Measurements from ENCODE around the gene RFNG. TPM values are rescaled to one million over a fixed set of nuclear protein-coding genes. Genes with fewer than 3 reads are reported as not detected.

RFNG gene
- total RNA-seq, 2 donors from 2014 or later = 16.4 to 22.4 TPM

DNA sequence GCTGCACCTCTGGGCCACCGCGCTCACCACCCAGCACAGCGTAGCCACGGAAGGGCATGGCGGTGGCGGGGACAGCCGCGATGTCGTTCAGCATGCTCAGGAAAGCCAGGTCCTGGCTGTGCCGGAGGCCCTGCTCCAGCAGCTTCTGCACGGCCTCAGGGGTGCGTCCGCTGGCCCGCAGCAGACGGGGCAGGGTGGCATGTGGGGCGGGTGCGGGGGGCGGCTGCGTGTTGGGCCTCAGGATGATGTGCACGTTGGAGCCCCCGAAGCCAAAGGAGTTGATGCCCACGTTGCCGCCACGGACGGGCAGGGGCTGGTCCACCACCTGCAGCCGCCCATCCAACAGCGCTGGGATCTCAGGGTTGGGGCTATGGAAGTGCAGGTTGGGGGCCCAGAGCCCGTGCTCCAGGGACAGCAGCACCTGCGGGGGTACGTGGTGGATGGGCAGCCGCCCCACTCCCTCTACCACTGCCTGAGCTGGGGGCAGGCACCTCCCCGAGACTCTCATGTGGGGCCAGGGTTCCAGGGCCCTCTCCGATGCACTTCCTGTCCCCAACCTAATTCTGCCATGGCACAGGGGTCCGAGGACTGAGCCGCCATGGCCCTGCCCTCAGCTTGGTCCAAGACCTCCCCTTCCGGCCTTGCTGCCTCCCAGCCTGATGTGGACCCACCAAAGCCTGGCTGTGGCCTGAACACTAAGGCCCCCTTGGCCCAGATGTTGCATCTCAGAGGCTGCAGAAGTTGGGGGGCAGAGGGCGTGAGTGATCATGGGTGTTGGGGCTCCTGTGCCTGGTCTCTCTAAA is 39.9 kb upstream of the RFNG start:
- DNase-seq (peak; percentile 15), ATAC-seq (no peak)
- intact Hi-C loops (cut with DNase I) = no loop called here

- ATAC-seq = no peak
- no peak for DNase-seq
- intact Hi-C loops (cut with DNase I) = no loop called here
These were observed 39.1 kb upstream of the RFNG start for GRCh38 chr17:82090549-82091263.

GRCh38 chr17:82089723-82090548 is 38.3 kb upstream of the RFNG start:
- intact Hi-C loops (cut with DNase I) = no loop called here
- DNase-seq (peak; percentile 20), ATAC-seq (no peak)

DNA sequence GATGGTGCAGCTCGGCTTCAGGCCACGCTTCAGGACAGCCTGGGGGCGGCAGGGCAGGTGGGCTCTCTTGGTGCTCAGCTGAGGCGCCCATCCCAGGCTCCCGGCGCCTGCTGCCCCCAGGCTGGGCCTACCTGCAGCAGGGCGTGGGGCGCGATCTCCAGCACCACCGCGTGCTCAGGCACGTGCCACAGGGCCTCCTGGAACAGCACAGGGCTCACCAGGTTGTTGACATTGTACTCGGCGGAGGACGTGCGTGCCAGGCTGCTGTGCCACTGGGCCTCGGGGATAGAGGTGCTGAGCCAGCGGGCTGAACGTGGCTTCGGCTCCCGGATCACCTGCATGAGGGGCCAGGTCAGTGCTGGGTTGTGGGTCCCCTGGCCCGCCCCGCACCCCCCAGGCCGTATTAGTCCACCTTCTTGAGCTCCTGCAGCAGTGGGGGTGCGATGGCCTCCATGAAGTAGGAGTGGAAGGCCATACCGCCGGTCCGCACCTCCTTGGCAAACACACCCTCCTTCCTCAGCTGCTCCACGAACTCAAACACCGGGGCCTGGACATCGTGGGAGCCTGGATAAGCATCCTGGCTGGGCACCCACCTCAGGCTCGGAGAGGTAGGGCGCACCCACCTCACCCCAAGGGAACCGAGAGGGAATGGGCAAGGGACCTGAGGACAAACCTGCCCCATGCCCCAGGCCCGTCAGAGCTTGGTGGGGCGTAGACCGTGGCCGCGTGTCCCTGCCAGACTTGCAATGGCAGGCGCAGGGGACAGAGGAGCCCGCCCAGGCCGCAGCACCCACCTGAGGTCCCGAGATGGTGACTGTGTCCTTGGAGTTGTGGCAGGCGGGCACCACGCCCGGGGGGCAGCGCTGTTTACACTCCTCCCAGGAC is 37.5 kb upstream of the RFNG start:
- DNase-seq (peak; percentile 16), ATAC-seq (no peak)
- intact Hi-C loops (cut with DNase I) = no loop called here

- intact Hi-C loops (cut with DNase I) = no loop called here
- peak; percentile 16 for DNase-seq
- no peak for ATAC-seq
These were observed 36.6 kb upstream of the RFNG start for GRCh38 chr17:82087961-82088837.

DNA sequence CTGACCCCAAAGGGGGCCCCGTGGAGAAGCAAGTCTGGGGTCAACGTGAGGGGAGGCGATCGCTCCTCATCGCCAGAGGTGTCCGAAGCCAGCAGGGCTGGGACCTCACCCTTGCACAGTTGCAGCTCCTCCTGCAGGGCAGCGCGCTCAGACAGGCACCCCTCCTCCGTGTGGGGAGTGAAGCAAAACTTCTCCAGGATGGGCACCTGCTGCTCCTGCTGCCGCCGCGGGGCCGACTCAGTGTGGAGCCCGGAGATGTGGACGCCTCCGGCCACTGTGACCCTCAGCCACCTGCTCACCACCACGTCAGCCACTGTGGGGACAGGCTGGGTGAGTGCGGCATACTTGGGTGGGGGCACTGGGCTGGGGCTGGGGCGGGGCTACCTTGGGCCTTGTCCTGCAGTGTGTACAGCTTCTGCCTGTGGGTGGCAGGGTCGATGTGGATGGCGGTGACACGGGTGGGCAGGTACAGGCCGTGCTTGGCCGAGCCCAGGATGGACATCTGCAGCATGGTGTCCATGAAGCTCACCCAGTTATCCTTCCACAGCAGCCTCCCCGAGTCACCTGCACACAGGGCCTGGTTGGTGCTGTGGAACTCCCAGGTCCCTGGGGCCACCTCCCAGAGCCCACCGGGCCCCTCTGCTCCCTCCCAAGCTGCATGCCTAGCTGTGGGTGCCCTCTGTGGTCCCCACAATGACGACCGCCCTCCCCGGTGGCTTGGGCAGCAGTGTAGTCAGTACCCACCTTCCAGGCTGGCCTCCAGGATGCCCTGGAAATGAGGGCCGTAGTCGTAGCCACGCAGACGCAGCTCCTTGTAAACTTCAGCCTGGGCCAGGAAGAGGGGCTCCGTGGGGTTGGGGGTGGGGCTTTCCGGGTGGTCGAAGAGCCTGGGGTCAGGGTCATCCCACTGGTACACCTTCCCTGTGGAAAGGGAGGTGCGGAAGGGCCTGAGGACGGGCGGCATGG is 35.6 kb upstream of the RFNG start:
- DNase-seq = peak; percentile 13
- intact Hi-C loops (cut with DNase I) = no loop called here
- ATAC-seq = no peak

- ATAC-seq (no peak), DNase-seq (peak; percentile 14)
These were observed 34.5 kb upstream of the RFNG start for GRCh38 chr17:82085931-82086764.

GRCh38 chr17:82085031-82085861 is 33.6 kb upstream of the RFNG start:
- DNase-seq (no peak), ATAC-seq (no peak)
- intact Hi-C loops (cut with DNase I) = no loop called here

More at GRCh38 chr17:82085931-82086764, 34.5 kb upstream of the RFNG start:
- intact Hi-C loops (cut with DNase I) = no loop called here

DNA sequence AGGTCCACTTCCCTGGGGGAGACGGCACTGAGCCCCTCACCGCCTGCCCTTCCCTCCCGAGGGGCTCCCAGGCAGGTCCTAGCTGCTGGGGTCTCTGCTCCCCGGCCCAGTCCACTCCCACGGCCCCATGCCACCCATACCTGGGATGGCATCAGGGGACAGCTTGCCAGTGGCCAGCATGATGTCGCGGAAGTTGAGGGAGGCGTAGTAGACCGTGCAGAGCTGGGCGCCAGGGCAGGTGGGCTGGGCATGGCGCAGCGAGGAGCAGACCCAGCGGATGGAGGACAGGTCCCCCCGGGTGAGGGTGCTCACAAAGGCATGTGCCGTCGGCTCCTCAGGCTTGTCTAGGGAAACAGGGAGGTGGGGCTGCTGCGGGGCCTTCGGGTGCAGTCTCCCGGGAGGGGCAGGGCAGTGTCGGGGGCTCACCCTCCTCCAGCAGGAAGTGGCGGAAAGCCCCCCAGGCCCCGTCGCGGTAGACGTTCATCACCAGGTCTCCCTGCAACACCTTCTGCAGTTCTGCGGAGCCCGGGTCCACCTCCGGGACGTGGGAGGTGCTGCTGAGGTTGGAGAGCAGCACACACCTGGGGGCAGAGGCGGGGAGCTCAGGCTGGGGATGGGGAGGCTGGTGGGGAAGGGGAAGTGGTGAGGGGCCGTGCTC is 32.9 kb upstream of the RFNG start:
- intact Hi-C loops (cut with DNase I) = no loop called here
- DNase-seq (no peak), ATAC-seq (no peak)

- DNase-seq = no peak
- ATAC-seq = no peak
- intact Hi-C loops (cut with DNase I) = no loop called here
These were observed 32.1 kb upstream of the RFNG start for GRCh38 chr17:82083533-82084359.

- DNase-seq (no peak), ATAC-seq (no peak)
- intact Hi-C loops (cut with DNase I) = no loop called here
These were observed 31.4 kb upstream of the RFNG start for GRCh38 chr17:82083009-82083408.

DNA sequence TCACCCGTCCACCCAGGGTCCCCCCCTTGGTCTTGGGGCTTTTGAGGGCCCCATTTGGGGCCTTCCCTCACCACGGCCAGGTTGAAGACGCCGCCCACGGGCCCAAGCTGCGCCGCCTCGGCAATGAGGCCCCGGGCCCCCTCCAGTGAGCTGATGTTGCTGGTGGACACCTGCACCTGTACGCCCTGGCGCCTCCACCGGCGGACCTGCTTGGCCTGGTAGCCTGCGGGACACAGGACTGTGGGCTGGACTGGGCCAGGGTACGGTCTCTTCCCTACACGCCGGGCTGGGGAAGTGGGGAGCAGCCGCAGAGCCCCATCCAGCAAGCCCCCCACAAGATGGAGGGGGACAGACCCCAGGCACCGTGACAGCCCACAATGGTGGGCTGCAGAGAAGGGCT is 30.8 kb upstream of the RFNG start:
- ATAC-seq (no peak), DNase-seq (no peak)
- intact Hi-C loops (cut with DNase I) = no loop called here

- ATAC-seq (no peak), DNase-seq (no peak)
- intact Hi-C loops (cut with DNase I) = no loop called here
These were observed 30.4 kb upstream of the RFNG start for GRCh38 chr17:82081966-82082365.

DNA sequence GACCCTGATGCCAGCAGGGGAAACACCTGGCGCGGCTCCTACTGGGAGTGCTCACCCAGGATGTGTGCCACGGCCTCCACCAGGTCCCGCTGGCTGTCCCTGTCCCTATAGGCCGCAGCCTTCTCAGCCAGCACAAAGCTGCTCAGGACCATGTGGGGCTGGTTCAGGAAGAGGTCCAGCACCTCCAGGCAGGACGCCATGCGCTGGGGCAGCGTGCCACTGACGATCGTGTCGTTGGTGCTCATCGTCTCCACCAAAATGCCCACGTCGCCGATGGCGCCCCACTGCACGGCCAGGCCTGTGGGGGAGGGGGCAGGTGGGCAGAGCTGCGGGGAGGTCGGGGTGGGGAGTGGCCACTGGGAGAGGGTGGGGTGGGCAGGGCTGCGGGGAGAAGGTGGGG is 29.9 kb upstream of the RFNG start:
- intact Hi-C loops (cut with DNase I) = no loop called here
- ATAC-seq (no peak), DNase-seq (no peak)

Data from left cardiac atrium (tissue), 4 donors.